DND-41 (cell line): ENCODE measurements around the gene ZACN.

Experiments
- CTCF ChIP-seq: IDR thresholded peaks from 2 replicates; pipeline ENCODE4 v1.5.1; 2012; ENCODE audit warnings: borderline replicate concordance, low read length, moderate library complexity, mild to moderate bottlenecking; ENCODE audit not compliant: poor library complexity, severe bottlenecking; ENCODE audit errors: extremely low read depth
- EZH2 ChIP-seq: IDR thresholded peaks from 3 replicates; pipeline ENCODE4 v1.6.1; 2012; ENCODE audit warnings: borderline replicate concordance, low read depth, mild to moderate bottlenecking, moderate library complexity, low read length, inconsistent platforms; ENCODE audit not compliant: severe bottlenecking

GRCh38 chr17:76076146-76076764 lies 2.7 kb upstream of the ZACN start:
- TF ChIP-seq CTCF: no peak
- no peak for TF ChIP-seq EZH2
